Measurements from ENCODE around the gene ARL15.

- TF ChIP-seq CTCF (conservative IDR thresholded peaks at IDR 0.05; ENCODE audit: low read length), result no peak
- no peak for TF ChIP-seq EZH2phosphoT487 (IDR thresholded peaks at IDR 0.05; ENCODE audit: borderline replicate concordance)
These were observed 330.3 kb downstream of the ARL15 start for GRCh38 chr5:53980061-53980460.

All from Loucy (cell line).